ENCODE data around the gene SWT1. TPM values are rescaled to one million over a fixed set of nuclear protein-coding genes. Genes with fewer than 3 reads are reported as not detected.
"Not testable (repeated sequence)": the region's sequence is repeated elsewhere in the genome, so short reads cannot be mapped to it uniquely, and the experiment has no call there.

The SWT1 gene
- total and polyA plus RNA-seq, 12 donors: 1.4 to 7.9 (median 6.0) TPM

DNA sequence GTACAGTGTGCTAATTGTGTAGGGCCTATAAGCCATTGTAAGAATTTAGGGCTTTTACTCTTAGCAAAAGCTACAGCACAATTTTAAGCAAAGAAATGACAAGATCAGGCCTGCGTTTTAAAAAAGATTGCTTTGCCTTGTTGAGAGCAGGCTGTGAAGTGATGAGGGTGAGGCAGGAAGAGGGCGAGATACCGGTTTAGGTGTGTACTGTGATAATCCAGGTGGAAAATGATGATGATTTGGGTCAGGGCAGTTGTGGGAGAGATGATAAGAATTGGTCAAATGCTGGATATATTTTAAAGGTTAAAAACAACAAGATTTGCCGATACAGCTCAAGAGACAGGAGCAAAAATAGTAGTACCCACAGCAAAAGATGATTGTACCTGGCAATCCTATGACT lies 72.0 kb downstream of the SWT1 start:
- 92 to 95% methylated on average over 4 of the region's 4 CpGs for WGBS, 2 donors
- DNase-seq (no peak), ATAC-seq (no peak)
- Histone ChIP-seq H3K4me3 (no peak overlapping the region), H3K4me1 (no peaks in the 10 kb centered on the region), H3K9me3 (peaks cover 0 to 11% (median 5%) of the 10 kb centered on the region in 11 donors), H3K36me3 (peaks cover 0 to 47% (median 5%) of the 10 kb centered on the region in 9 donors), H3K27me3 (no peaks in the 10 kb centered on the region), H3K27ac (no peak overlapping the region)
- TF ChIP-seq, protein P1, sequence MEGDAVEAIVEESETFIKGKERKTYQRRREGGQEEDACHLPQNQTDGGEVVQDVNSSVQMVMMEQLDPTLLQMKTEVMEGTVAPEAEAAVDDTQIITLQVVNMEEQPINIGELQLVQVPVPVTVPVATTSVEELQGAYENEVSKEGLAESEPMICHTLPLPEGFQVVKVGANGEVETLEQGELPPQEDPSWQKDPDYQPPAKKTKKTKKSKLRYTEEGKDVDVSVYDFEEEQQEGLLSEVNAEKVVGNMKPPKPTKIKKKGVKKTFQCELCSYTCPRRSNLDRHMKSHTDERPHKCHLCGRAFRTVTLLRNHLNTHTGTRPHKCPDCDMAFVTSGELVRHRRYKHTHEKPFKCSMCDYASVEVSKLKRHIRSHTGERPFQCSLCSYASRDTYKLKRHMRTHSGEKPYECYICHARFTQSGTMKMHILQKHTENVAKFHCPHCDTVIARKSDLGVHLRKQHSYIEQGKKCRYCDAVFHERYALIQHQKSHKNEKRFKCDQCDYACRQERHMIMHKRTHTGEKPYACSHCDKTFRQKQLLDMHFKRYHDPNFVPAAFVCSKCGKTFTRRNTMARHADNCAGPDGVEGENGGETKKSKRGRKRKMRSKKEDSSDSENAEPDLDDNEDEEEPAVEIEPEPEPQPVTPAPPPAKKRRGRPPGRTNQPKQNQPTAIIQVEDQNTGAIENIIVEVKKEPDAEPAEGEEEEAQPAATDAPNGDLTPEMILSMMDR (IDR thresholded peaks at IDR 0.05): no peak
- intact Hi-C loops (cut with DNase I): no loop called here

DNA sequence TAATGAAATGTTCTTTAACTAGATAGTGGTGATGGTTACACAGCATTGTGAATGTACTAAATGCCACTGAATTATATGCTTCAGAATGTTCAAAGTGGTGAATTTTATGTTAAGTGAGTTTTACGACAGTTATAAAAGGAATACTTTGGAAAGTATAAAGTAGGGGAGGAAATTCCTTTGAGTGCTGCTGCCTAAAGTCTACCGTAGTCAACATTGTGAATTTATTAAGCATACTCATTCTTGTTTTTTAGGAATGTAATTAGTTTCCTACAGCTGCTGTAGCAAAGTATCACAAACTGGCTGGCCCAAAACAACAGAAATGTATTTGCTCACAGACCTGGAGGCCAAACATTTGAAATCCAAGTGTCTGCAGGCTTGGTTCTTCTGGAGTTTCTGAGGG lies 73.0 kb downstream of the SWT1 start:
- TF ChIP-seq, protein P1 (IDR thresholded peaks at IDR 0.05): no peak
- peaks cover 0 to 50% (median 0%) of the 10 kb centered on the region in 9 donors for H3K36me3 ChIP-seq
- ATAC-seq (no peak), DNase-seq (no peak)
- intact Hi-C loops (cut with DNase I): loop anchor here in 2 of 10 donors (10.0 kb wide), 1 partner anchor 445 kb away; no protein-coding TSS in a partner anchor
- 89% methylated on average over 2 of the region's 2 CpGs for WGBS, 2 donors
- no peaks in the 10 kb centered on the region for H3K4me1 ChIP-seq
- H3K4me3 ChIP-seq: no peak overlapping the region
- no peaks in the 10 kb centered on the region for H3K27me3 ChIP-seq
- no peak overlapping the region for H3K27ac ChIP-seq
- peaks cover 0 to 3% (median 0%) of the 10 kb centered on the region in 11 donors for H3K9me3 ChIP-seq

DNA sequence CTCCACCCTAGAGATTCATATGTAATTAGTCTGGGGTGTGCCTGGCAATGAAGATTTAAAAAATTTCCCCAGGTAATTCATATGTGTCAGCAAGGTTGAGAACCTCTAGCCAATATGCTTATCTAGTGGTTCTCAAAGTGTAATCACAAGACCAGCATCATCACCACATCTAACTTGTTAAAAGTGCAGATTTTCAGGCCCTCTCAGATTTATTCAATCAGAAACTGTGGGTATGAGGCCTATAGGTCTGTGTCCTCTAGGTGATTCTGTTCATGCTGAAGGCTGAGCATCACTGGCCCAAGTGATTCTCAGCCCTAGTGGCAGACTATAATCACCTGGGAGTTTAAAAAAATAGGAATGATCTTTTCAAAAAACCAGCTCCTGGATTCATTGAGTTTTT lies 75.9 kb downstream of the SWT1 start:
- H3K27me3 ChIP-seq: no peaks in the 10 kb centered on the region
- no peak overlapping the region for H3K4me3 ChIP-seq
- H3K36me3 ChIP-seq: peaks cover 0 to 44% (median 0%) of the 10 kb centered on the region in 9 donors
- H3K9me3 ChIP-seq: peaks cover 0 to 10% (median 0%) of the 10 kb centered on the region in 11 donors
- no peak overlapping the region for H3K27ac ChIP-seq
- ATAC-seq: no peak
- no peak for DNase-seq
- TF ChIP-seq, protein P1 (IDR thresholded peaks at IDR 0.05): no peak
- intact Hi-C loops (cut with DNase I): loop anchor here in 2 of 10 donors (10.0 kb wide), 1 partner anchor 442 kb away; no protein-coding TSS in a partner anchor
- no peaks in the 10 kb centered on the region for H3K4me1 ChIP-seq

DNA sequence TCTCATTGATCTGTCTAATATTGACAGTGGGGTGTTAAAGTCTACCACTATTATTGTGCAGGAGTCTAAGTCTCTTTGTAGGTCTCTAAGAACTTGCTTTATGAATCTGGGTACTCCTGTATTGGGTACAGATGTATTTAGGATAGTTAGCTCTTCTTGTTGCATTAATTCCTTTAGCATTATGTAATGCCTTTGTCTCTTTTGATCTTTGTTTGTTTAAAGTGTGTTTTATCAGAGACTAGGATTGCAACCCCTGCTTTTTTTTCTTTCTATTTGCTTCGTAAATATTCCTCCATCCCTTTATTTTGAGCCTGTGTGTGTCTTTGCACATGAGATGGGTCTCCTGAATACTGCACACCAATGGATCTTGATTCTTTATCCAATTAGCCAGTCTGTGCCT lies 77.2 kb downstream of the SWT1 start:
- H3K36me3 ChIP-seq: peaks cover 0 to 43% (median 0%) of the 10 kb centered on the region in 9 donors
- H3K27me3 ChIP-seq, H3K4me1 ChIP-seq, DNase-seq, H3K27ac ChIP-seq, ATAC-seq, H3K4me3 ChIP-seq: not testable (repeated sequence)
- 92 to 96% methylated on average over 1 of the region's 1 CpG for WGBS, 2 donors
- intact Hi-C loops (cut with DNase I): loop anchor here in 2 of 10 donors (10.0 kb wide), 1 partner anchor 441 kb away; no protein-coding TSS in a partner anchor
- H3K9me3 ChIP-seq: peaks cover 0 to 10% (median 0%) of the 10 kb centered on the region in 11 donors

DNA sequence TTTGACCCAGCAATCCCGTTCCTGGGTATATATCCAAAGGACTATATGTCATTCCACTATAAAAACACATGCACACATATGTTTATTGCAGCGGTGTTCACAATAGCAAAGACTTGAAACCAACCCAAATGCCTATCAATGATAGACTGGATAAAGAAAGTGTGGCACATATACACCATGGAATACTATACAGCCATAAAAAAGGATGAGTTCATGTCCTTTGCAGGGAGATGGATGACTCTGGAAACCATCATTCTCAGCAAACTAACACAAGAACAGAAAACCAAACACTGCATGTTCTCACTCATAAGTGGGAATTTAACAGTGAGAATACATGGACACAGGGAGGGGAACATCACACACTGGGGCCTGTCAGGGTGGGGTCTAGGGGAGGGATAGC lies 80.2 kb downstream of the SWT1 start:
- not testable (repeated sequence) for DNase-seq, H3K4me3 ChIP-seq, H3K27ac ChIP-seq, H3K27me3 ChIP-seq, ATAC-seq
- intact Hi-C loops (cut with DNase I): loop anchor here in 5 of 10 donors (5.0 to 10.0 kb wide), 3 partner anchors 435 to 445 kb away; no protein-coding TSS in a partner anchor
- Histone ChIP-seq H3K9me3 (peaks cover 0 to 10% (median 0%) of the 10 kb centered on the region in 11 donors), H3K36me3 (peaks cover 0 to 23% (median 0%) of the 10 kb centered on the region in 9 donors), H3K4me1 (peaks cover 0 to 14% (median 0%) of the 10 kb centered on the region in 9 donors)
- WGBS, 2 donors: 95 to 98% methylated on average over 2 of the region's 2 CpGs
